NCI-H446 (cell line): ENCODE measurements around the gene KIFC3.
"Not testable (repeated sequence)": the region's sequence is repeated elsewhere in the genome, so short reads cannot be mapped to it uniquely, and the experiment has no call there.

Experiments
- DNase-seq, 2 experiments: peaks; one replicate each; lab custom pipeline; 2025; lab: John Stamatoyannopoulos, UW

Gene KIFC3

GRCh38 chr16:57825298-57826044, 23.2 kb upstream of the KIFC3 start:
- DNase-seq, result no peak

- no peak for DNase-seq
Measured at GRCh38 chr16:57824888-57825287, 22.6 kb upstream of the KIFC3 start.

GRCh38 chr16:57823836-57824235, 21.5 kb upstream of the KIFC3 start:
- DNase-seq, result peak in 1 of 2 experiments; percentile 24

GRCh38 chr16:57822856-57823255, 20.6 kb upstream of the KIFC3 start:
- no peak for DNase-seq

- no peak for DNase-seq
Measured at GRCh38 chr16:57822018-57822553, 19.8 kb upstream of the KIFC3 start.

GRCh38 chr16:57821149-57821971, 19.1 kb upstream of the KIFC3 start:
- DNase-seq, result no peak

GRCh38 chr16:57818377-57819064, 16.2 kb upstream of the KIFC3 start:
- no peak for DNase-seq

GRCh38 chr16:57817680-57818079, 15.4 kb upstream of the KIFC3 start:
- DNase-seq, result no peak

- peak; percentile 21 to 91 for DNase-seq
Measured at GRCh38 chr16:57815987-57816745, 13.9 kb upstream of the KIFC3 start.

- no peak for DNase-seq
Measured at GRCh38 chr16:57814896-57815295, 12.6 kb upstream of the KIFC3 start.

GRCh38 chr16:57813466-57813865, 11.2 kb upstream of the KIFC3 start:
- DNase-seq, result no peak

- DNase-seq, result not testable (repeated sequence)
Measured at GRCh38 chr16:57811340-57811739, 9.0 kb upstream of the KIFC3 start.

GRCh38 chr16:57810197-57811031, 8.1 kb upstream of the KIFC3 start:
- DNase-seq, result peak in 1 of 2 experiments; percentile 17

GRCh38 chr16:57809276-57810196, 7.2 kb upstream of the KIFC3 start:
- DNase-seq, result peak in 1 of 2 experiments; percentile 35

- DNase-seq, result no peak
Measured at GRCh38 chr16:57808589-57809228, 6.4 kb upstream of the KIFC3 start.

GRCh38 chr16:57807968-57808528, 5.8 kb upstream of the KIFC3 start:
- DNase-seq, result no peak

- DNase-seq, result peak in 1 of 2 experiments; percentile 64
Measured at GRCh38 chr16:57807252-57807967, 5.1 kb upstream of the KIFC3 start.

GRCh38 chr16:57805176-57805575, 2.9 kb upstream of the KIFC3 start:
- no peak for DNase-seq
